SK-N-SH (cell line): ENCODE results near the gene ATL2. TPM values are rescaled to one million over a fixed set of nuclear protein-coding genes. Genes with fewer than 3 reads are reported as not detected.

Experiments
- CTCF ChIA-PET: fragments of 300-600, 350-600 bp; formaldehyde crosslinking; extraction: SDS; loops from one replicate; lab custom pipeline; 2021; lab: Yijun Ruan, JAX
- POLR2A ChIA-PET: fragments of 350-600 bp; sonication (Branson Sonifier 250); formaldehyde crosslinking; extraction: SDS; loops from one replicate; lab custom pipeline; 2020; ENCODE audit warnings: antibody characterized with exemption, inconsistent platforms; lab: Yijun Ruan, JAX
- DNase-seq: peaks from one replicate; pipeline ENCODE4 v3.0.0; 2012
- H2AFZ ChIP-seq: fragments of 200-600 bp; sonication (generic); 2 replicates; pipeline ENCODE4 v1.8.1; 2016; ENCODE audit warnings: antibody characterized with exemption, mild to moderate bottlenecking, low read depth
- H3F3A ChIP-seq: fragments of 200-600 bp; sonication (generic); replicated peaks from 2 replicates; pipeline ENCODE3; 2016; ENCODE audit warnings: antibody characterized with exemption, mild to moderate bottlenecking; ENCODE audit not compliant: insufficient read depth
- H3K27ac ChIP-seq, 2 experiments: fragments of 200-500 bp in 1 of 2; fragments of 200-600 bp in 1 of 2; sonication (Bioruptor generic) in 1 of 2; sonication (generic), shearing (Covaris generic) in 1 of 2; 2 replicates each; pipeline versions ENCODE4 v1.5.1 to v1.6.1; 2014 to 2016; ENCODE audit warnings: low read depth in 2 of 2, inconsistent platforms in 1 of 2, low read length in 1 of 2, mild to moderate bottlenecking in 1 of 2, mixed read lengths in 1 of 2
- H3K27me3 ChIP-seq: fragments of 200-600 bp; sonication (generic), shearing (Covaris generic); 2 replicates; pipeline ENCODE4 v1.6.1; 2016; ENCODE audit warnings: mixed run types; ENCODE audit not compliant: insufficient read depth
- H3K36me3 ChIP-seq, 2 experiments: fragments of 200-500 bp in 1 of 2; fragments of 200-600 bp in 1 of 2; sonication (Bioruptor generic) in 1 of 2; sonication (generic) in 1 of 2; replicated peaks in 1 of 2; 2 replicates each; pipeline versions ENCODE3 to v1.5.1; 2014 to 2016; ENCODE audit warnings: low read length in 1 of 2, mild to moderate bottlenecking in 1 of 2; ENCODE audit not compliant: insufficient read depth in 2 of 2, control insufficient read depth in 1 of 2
- H3K4me1 ChIP-seq, 2 experiments: fragments of 200-500 bp in 1 of 2; fragments of 200-600 bp in 1 of 2; sonication (Bioruptor generic) in 1 of 2; sonication (generic), shearing (Covaris generic) in 1 of 2; 2 replicates each; pipeline versions ENCODE4 v1.5.1 to v1.6.1; 2014 to 2016; ENCODE audit warnings: low read depth in 1 of 2, low read length in 1 of 2, mixed run types in 1 of 2; ENCODE audit not compliant: insufficient read depth in 2 of 2, control insufficient read depth in 1 of 2
- H3K4me2 ChIP-seq: fragments of 200-600 bp; sonication (generic), shearing (Covaris generic); 2 replicates; pipeline ENCODE4 v1.6.1; 2017; ENCODE audit warnings: mixed run types
- H3K4me3 ChIP-seq, 2 experiments: fragments of 200-500 bp in 1 of 2; fragments of 200-600 bp in 1 of 2; sonication (Bioruptor generic) in 1 of 2; sonication (generic), shearing (Covaris generic) in 1 of 2; 2 replicates each; pipeline versions ENCODE4 v1.5.1 to v1.8.1; 2014 to 2016; ENCODE audit warnings: low read depth in 2 of 2, inconsistent platforms in 1 of 2, low read length in 1 of 2, mild to moderate bottlenecking in 1 of 2, mixed read lengths in 1 of 2, moderate library complexity in 1 of 2
- H3K79me2 ChIP-seq: fragments of 200-600 bp; sonication (generic); 2 replicates; pipeline ENCODE4 v1.8.1; 2017; ENCODE audit warnings: mild to moderate bottlenecking; ENCODE audit not compliant: insufficient read depth
- H3K9ac ChIP-seq: fragments of 200-600 bp; sonication (generic); 2 replicates; pipeline ENCODE4 v1.6.1; 2017; ENCODE audit warnings: mixed run types
- H3K9me2 ChIP-seq: fragments of 200-600 bp; sonication (generic); 2 replicates; pipeline ENCODE4 v1.6.1; 2017; ENCODE audit warnings: mixed run types
- H3K9me3 ChIP-seq: fragments of 200-600 bp; sonication (generic); 2 replicates; pipeline ENCODE4 v1.6.1; 2017; ENCODE audit warnings: mixed run types, mild to moderate bottlenecking, moderate library complexity
- H4K20me1 ChIP-seq: fragments of 200-600 bp; sonication (generic); 2 replicates; pipeline ENCODE4 v1.6.1; 2017; ENCODE audit warnings: mild to moderate bottlenecking, mixed run types; ENCODE audit not compliant: insufficient read depth
- CHD2 ChIP-seq: fragments of 150-350 bp; IDR thresholded peaks from 2 replicates; pipeline ENCODE4 v1.6.1; 2018; ENCODE audit warnings: low read length; ENCODE audit not compliant: partially characterized antibody
- EP300 ChIP-seq, 2 experiments: IDR thresholded peaks; 2 replicates each; pipeline versions ENCODE4 v1.4.0 to v1.6.1; 2012; ENCODE audit warnings: borderline replicate concordance in 1 of 2, low read depth in 1 of 2, low read length in 1 of 2
- EZH2phosphoT487 ChIP-seq: fragments of 200-600 bp; sonication (generic); IDR thresholded peaks from 2 replicates; pipeline ENCODE4 v1.6.1; 2017; ENCODE audit warnings: low read depth, mixed run types, mild to moderate bottlenecking, antibody characterized with exemption, moderate library complexity, borderline replicate concordance
- FOSL2 ChIP-seq: IDR thresholded peaks from 2 replicates; pipeline ENCODE4 v1.4.0; 2012; ENCODE audit warnings: low read depth, mild to moderate bottlenecking, moderate library complexity, borderline replicate concordance
- GABPA ChIP-seq: IDR thresholded peaks from 2 replicates; pipeline ENCODE4 v1.4.0; 2012; ENCODE audit warnings: low read depth, mild to moderate bottlenecking
- NFIC ChIP-seq: IDR thresholded peaks from 2 replicates; pipeline ENCODE4 v1.4.0; 2012; ENCODE audit warnings: borderline replicate concordance
- NRF1 ChIP-seq: IDR thresholded peaks from 2 replicates; pipeline ENCODE4 v1.6.1; 2012; ENCODE audit warnings: low read depth, mild to moderate bottlenecking, low read length
- POLR2AphosphoS5 ChIP-seq: IDR thresholded peaks from 2 replicates; pipeline ENCODE4 v1.6.1; 2012; ENCODE audit warnings: low read depth, low read length
- RAD21 ChIP-seq: IDR thresholded peaks from 2 replicates; pipeline ENCODE4 v1.6.1; 2012; ENCODE audit warnings: mild to moderate bottlenecking, low read length
- RCOR1 ChIP-seq: fragments of 150-350 bp; IDR thresholded peaks from 2 replicates; pipeline ENCODE4 v1.6.1; 2017; ENCODE audit warnings: antibody characterized with exemption, low read length
- RXRA ChIP-seq: IDR thresholded peaks from 2 replicates; pipeline ENCODE4 v1.4.0; 2012; ENCODE audit warnings: low read depth, mild to moderate bottlenecking, borderline replicate concordance
- SIN3A ChIP-seq: IDR thresholded peaks from 2 replicates; pipeline ENCODE4 v1.6.1; 2012; ENCODE audit warnings: low read depth, mild to moderate bottlenecking, low read length, moderate library complexity, borderline replicate concordance
- SMC3 ChIP-seq: IDR thresholded peaks from 2 replicates; pipeline ENCODE4 v1.6.1; 2012; ENCODE audit warnings: low read depth, low read length, improper control_type of control experiment
- TCF12 ChIP-seq: IDR thresholded peaks from 2 replicates; pipeline ENCODE4 v1.4.0; 2012
- WGBS: methylation state at CpG from one replicate; pipeline ENCODE4 v1.1.6; 2017; ENCODE audit warnings: low lambda C conversion rate; 5-methylcytosine and 5-hydroxymethylcytosine counted together
- polyA plus RNA-seq, 3 experiments: library from polyadenylated mRNA; depleted of rRNA; stranded (reverse); fragments of >200 nt; gene quantifications; 2 replicates each; pipeline ENCODE4 v1.2.3, GENCODE V29; 2012
- TF ChIP-seq, protein P1 (sequence below): fragments of 150-350 bp; IDR thresholded peaks from 2 replicates; pipeline ENCODE4 v1.6.1; 2017; ENCODE audit warnings: antibody characterized with exemption, low read length, low read depth, borderline replicate concordance
- TF ChIP-seq, protein P2 (sequence below): IDR thresholded peaks from 2 replicates; pipeline ENCODE4 v1.4.0; 2012; ENCODE audit warnings: low read depth, borderline replicate concordance
- TF ChIP-seq, protein P3 (sequence below): IDR thresholded peaks from 2 replicates; pipeline ENCODE4 v1.6.1; 2012; ENCODE audit warnings: mild to moderate bottlenecking, low read depth, low read length, moderate library complexity

Gene ATL2
- polyA plus RNA-seq, 1 of the 3 experiments (the other 2 are of a cell fraction): 55.8 TPM

GRCh38 chr2:38296197-38296780, 80.8 kb downstream of the ATL2 start:
- Histone ChIP-seq H3K4me1 (no peaks in the 10 kb centered on the region; a peak in 1 of 4 replicates), H3K36me3 (peaks cover 49 to 68% of the 10 kb centered on the region in 2 experiments), H3K27ac (no peak overlapping the region), H3K4me2 (no peak overlapping the region), H4K20me1 (no peaks in the 10 kb centered on the region), H3K27me3 (no peaks in the 10 kb centered on the region), H3K4me3 (no peak overlapping the region), H3K9ac (no peak overlapping the region), H3K9me3 (no peaks in the 10 kb centered on the region), H3F3A (peaks cover 3% of the 10 kb centered on the region), H3K9me2 (no peaks in the 10 kb centered on the region), H2AFZ (no peak overlapping the region), H3K79me2 (no peaks in the 10 kb centered on the region)
- 94% methylated on average over 7 of the region's 7 CpGs for WGBS
- ChIA-PET POLR2A (no interaction called here), CTCF (interaction anchor here (0.7 to 1.2 kb wide), 2 partner anchors 19 to 272 kb away, joined by 3 read pairs; no protein-coding TSS in a partner anchor)
- DNase-seq: no peak
- TF ChIP-seq GABPA: no peak
- TF ChIP-seq POLR2AphosphoS5: no peak
- no peak for TF ChIP-seq SIN3A
- TF ChIP-seq, protein P1, sequence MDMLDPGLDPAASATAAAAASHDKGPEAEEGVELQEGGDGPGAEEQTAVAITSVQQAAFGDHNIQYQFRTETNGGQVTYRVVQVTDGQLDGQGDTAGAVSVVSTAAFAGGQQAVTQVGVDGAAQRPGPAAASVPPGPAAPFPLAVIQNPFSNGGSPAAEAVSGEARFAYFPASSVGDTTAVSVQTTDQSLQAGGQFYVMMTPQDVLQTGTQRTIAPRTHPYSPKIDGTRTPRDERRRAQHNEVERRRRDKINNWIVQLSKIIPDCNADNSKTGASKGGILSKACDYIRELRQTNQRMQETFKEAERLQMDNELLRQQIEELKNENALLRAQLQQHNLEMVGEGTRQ: no peak
- TF ChIP-seq, protein P2, sequence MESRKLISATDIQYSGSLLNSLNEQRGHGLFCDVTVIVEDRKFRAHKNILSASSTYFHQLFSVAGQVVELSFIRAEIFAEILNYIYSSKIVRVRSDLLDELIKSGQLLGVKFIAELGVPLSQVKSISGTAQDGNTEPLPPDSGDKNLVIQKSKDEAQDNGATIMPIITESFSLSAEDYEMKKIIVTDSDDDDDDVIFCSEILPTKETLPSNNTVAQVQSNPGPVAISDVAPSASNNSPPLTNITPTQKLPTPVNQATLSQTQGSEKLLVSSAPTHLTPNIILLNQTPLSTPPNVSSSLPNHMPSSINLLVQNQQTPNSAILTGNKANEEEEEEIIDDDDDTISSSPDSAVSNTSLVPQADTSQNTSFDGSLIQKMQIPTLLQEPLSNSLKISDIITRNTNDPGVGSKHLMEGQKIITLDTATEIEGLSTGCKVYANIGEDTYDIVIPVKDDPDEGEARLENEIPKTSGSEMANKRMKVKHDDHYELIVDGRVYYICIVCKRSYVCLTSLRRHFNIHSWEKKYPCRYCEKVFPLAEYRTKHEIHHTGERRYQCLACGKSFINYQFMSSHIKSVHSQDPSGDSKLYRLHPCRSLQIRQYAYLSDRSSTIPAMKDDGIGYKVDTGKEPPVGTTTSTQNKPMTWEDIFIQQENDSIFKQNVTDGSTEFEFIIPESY: no peak
- no peak for TF ChIP-seq SMC3
- no peak for TF ChIP-seq RXRA
- TF ChIP-seq NRF1: no peak
- no peak for TF ChIP-seq NFIC
- TF ChIP-seq, protein P3, sequence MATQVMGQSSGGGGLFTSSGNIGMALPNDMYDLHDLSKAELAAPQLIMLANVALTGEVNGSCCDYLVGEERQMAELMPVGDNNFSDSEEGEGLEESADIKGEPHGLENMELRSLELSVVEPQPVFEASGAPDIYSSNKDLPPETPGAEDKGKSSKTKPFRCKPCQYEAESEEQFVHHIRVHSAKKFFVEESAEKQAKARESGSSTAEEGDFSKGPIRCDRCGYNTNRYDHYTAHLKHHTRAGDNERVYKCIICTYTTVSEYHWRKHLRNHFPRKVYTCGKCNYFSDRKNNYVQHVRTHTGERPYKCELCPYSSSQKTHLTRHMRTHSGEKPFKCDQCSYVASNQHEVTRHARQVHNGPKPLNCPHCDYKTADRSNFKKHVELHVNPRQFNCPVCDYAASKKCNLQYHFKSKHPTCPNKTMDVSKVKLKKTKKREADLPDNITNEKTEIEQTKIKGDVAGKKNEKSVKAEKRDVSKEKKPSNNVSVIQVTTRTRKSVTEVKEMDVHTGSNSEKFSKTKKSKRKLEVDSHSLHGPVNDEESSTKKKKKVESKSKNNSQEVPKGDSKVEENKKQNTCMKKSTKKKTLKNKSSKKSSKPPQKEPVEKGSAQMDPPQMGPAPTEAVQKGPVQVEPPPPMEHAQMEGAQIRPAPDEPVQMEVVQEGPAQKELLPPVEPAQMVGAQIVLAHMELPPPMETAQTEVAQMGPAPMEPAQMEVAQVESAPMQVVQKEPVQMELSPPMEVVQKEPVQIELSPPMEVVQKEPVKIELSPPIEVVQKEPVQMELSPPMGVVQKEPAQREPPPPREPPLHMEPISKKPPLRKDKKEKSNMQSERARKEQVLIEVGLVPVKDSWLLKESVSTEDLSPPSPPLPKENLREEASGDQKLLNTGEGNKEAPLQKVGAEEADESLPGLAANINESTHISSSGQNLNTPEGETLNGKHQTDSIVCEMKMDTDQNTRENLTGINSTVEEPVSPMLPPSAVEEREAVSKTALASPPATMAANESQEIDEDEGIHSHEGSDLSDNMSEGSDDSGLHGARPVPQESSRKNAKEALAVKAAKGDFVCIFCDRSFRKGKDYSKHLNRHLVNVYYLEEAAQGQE: no peak
- TF ChIP-seq CHD2: no peak
- no peak for TF ChIP-seq EZH2phosphoT487
- no peak for TF ChIP-seq EP300 (IDR thresholded peaks at IDR 0.05; ENCODE audit: borderline replicate concordance in 1 of 2, low read depth in 1 of 2, low read length in 1 of 2)
- no peak for TF ChIP-seq RCOR1
- TF ChIP-seq FOSL2: no peak
- no peak for TF ChIP-seq RAD21
- TF ChIP-seq TCF12: no peak
